BJ (cell line): ENCODE measurements around the gene ACAD9. TPM values are rescaled to one million over a fixed set of nuclear protein-coding genes. Genes with fewer than 3 reads are reported as not detected.
A peak's percentile ranks its signal among the peaks of the same experiment; 100 is the strongest.

Source experiments
- CTCF ChIA-PET: fragments of 350-600 bp; formaldehyde crosslinking; extraction: SDS; loops from one replicate; lab custom pipeline; 2021; ENCODE audit warnings: antibody characterized with exemption, inconsistent platforms; lab: Yijun Ruan, JAX
- POLR2A ChIA-PET: fragments of 300-600 bp; sonication (Branson Sonifier 250); formaldehyde crosslinking; extraction: SDS; loops from one replicate; lab custom pipeline; 2021; ENCODE audit warnings: antibody characterized with exemption; lab: Charles Lee
- DNase-seq: peaks from one replicate; pipeline ENCODE4 v3.0.0-alpha.2; 2011; ENCODE audit warnings: low read depth
- H3K27me3 ChIP-seq: 2 replicates; pipeline ENCODE4 v1.6.0; 2011; ENCODE audit warnings: low read length; ENCODE audit not compliant: control insufficient read depth, insufficient read depth
- H3K36me3 ChIP-seq: 2 replicates; pipeline ENCODE4 v1.5.1; 2011; ENCODE audit warnings: low read length; ENCODE audit not compliant: control insufficient read depth, insufficient read depth
- H3K4me3 ChIP-seq: 2 replicates; pipeline ENCODE4 v1.5.1; 2011; ENCODE audit warnings: low read depth, mild to moderate bottlenecking, control low read depth, low read length
- polyA plus RNA-seq: library from polyadenylated mRNA; depleted of rRNA; stranded (reverse); fragments of >200 nt; gene quantifications from 2 replicates; pipeline ENCODE4 v1.2.3, GENCODE V29; 2011; rRNA removed
- small RNA-seq: library from RNA; depleted of rRNA; stranded (forward); fragments of <200 nt; gene quantifications from one replicate; pipeline ENCODE3, GENCODE V24; 2012; ENCODE audit warnings: low replicate concordance, low read depth; ENCODE audit not compliant: insufficient read length
- TF ChIP-seq, protein P1 (sequence below): IDR thresholded peaks from 2 replicates; pipeline ENCODE4 v1.5.1; 2011; ENCODE audit warnings: low read depth, mild to moderate bottlenecking, control low read depth, inconsistent platforms, low read length, moderate library complexity; ENCODE audit not compliant: insufficient read depth

The ACAD9 gene
- polyA plus RNA-seq, 1 experiment, result 48.5 TPM

DNA sequence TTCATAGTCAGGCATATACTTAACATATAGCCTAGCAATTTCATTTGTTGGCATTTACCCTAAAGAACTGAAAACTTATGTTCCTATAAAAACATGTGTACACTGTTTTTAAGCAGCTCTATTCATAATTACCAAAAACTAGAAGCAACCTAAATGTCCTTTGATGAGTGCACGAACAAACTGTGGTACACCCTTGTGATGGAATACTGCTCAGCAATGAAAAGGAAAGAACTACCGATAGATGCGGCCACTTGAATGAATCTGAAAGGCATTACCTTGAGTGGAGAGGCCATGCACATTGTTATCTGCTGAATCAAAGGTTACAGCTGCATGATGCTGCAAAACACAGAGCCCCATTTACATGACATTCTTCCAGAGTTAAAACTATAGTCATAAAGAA is 69.7 kb downstream of the ACAD9 start:
- H3K4me3 ChIP-seq, result no peak overlapping the region
- DNase-seq, result no peak
- no peaks in the 10 kb centered on the region for H3K36me3 ChIP-seq
- POLR2A ChIA-PET, result no interaction called here
- no peaks in the 10 kb centered on the region; the same call in none of the 2 replicates for H3K27me3 ChIP-seq
- CTCF ChIA-PET, result no interaction called here
- TF ChIP-seq, protein P1, sequence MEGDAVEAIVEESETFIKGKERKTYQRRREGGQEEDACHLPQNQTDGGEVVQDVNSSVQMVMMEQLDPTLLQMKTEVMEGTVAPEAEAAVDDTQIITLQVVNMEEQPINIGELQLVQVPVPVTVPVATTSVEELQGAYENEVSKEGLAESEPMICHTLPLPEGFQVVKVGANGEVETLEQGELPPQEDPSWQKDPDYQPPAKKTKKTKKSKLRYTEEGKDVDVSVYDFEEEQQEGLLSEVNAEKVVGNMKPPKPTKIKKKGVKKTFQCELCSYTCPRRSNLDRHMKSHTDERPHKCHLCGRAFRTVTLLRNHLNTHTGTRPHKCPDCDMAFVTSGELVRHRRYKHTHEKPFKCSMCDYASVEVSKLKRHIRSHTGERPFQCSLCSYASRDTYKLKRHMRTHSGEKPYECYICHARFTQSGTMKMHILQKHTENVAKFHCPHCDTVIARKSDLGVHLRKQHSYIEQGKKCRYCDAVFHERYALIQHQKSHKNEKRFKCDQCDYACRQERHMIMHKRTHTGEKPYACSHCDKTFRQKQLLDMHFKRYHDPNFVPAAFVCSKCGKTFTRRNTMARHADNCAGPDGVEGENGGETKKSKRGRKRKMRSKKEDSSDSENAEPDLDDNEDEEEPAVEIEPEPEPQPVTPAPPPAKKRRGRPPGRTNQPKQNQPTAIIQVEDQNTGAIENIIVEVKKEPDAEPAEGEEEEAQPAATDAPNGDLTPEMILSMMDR, result no peak

- CTCF ChIA-PET, result interaction anchor here (1.1 to 3.0 kb wide), 2 partner anchors 20 to 270 kb away, joined by 3 to 11 read pairs; no protein-coding TSS in a partner anchor
- DNase-seq, result no peak
- POLR2A ChIA-PET, result no interaction called here
Measured at GRCh38 chr3:128950223-128950938, 71.0 kb downstream of the ACAD9 start.

DNA sequence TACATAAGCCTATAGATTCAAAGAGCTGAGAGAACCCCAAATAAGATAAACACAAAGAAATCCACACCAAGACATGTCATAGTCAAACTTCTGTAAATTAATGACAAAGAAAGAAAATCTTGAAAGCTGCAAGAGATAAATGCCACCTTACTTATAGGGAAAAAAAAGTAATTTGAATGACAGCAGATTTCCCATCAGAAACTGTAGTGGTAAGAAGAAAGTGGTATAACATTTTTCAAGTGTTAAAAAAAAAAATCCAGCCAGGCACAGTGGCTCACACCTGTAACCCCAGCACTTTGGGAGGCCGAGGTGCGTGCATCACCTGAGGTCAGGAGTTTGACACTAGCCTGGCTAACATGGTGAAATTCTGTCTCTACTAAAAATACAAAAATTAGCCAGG is 77.0 kb downstream of the ACAD9 start:
- H3K27me3 ChIP-seq, result no peaks in the 10 kb centered on the region; the same call in 1 of the 2 replicates
- DNase-seq, result no peak
- ChIA-PET CTCF (no interaction called here), POLR2A (no interaction called here)
- no peaks in the 10 kb centered on the region for H3K36me3 ChIP-seq
- no peak overlapping the region for H3K4me3 ChIP-seq
- TF ChIP-seq, protein P1, result no peak

More at GRCh38 chr3:128950223-128950938, 71.0 kb downstream of the ACAD9 start:
- TF ChIP-seq, protein P1, result peak; percentile 30; the same call in 1 of the 2 replicates
- no peaks in the 10 kb centered on the region; the same call in none of the 2 replicates for H3K27me3 ChIP-seq
- no peaks in the 10 kb centered on the region for H3K36me3 ChIP-seq
- H3K4me3 ChIP-seq, result no peak overlapping the region

Small RNA genes lying within 50 kb of the gene (small RNA-seq; reads per million reads assigned to genes)
- gene AC112484.4, result not detected

Other genes starting within 250 kb of the ACAD9 start
- gene RPN1, start 228.8 kb upstream of the ACAD9 start, polyA plus RNA-seq, result 370 and 463 TPM in 2 replicates
- 202 and 228 TPM in 2 replicates for gene RAB7A, start 153.4 kb upstream of the ACAD9 start, polyA plus RNA-seq
- not detected in 2 replicates for gene CFAP92, start 114.5 kb downstream of the ACAD9 start, polyA plus RNA-seq
- not detected in 2 replicates for gene EFCC1, start 121.7 kb downstream of the ACAD9 start, polyA plus RNA-seq
- gene GP9, start 181.2 kb downstream of the ACAD9 start, polyA plus RNA-seq, result not detected in 2 replicates
- 7.1 and 16.1 TPM in 2 replicates for gene RAB43, start 242.2 kb downstream of the ACAD9 start, polyA plus RNA-seq